ENCODE measurements around the gene CAMSAP1. TPM values are rescaled to one million over a fixed set of nuclear protein-coding genes. Genes with fewer than 3 reads are reported as not detected.

The CAMSAP1 gene
- total and polyA plus RNA-seq, 2 donors (not counting 1 experiment from before 2014, with no cell fraction given), result 5.0 to 18.8 TPM

GRCh38 chr9:135902655-135903357 is 4.5 kb downstream of the CAMSAP1 start:
- Histone ChIP-seq H3K4me3 (replicated peaks in 1 of 4; ENCODE audit: control extremely low read depth in 1 of 4, insufficient read depth in 1 of 4, low read depth in 3 of 4, low read length in 4 of 4) (no peak overlapping the region), H4K20me1 (ENCODE audit: control insufficient read depth, extremely low read depth, insufficient read depth, low read length) (peaks cover 2% of the 10 kb centered on the region), H3K9ac (ENCODE audit: insufficient read depth, low read length) (no peak overlapping the region), H3K27me3 (ENCODE audit: control insufficient read depth, insufficient read depth, low read length) (no peaks in the 10 kb centered on the region), H3K27ac (ENCODE audit: insufficient read depth, low read length) (no peak overlapping the region), H3K9me3 (ENCODE audit: control insufficient read depth, insufficient read depth, low read depth, low read length) (no peaks in the 10 kb centered on the region), H3K4me1 (ENCODE audit: control insufficient read depth, extremely low read depth, insufficient read depth, low read length) (peaks cover 5% of the 10 kb centered on the region), H3K79me2 (ENCODE audit: control insufficient read depth, insufficient read depth, low read length) (peaks cover 64% of the 10 kb centered on the region), H2AFZ (ENCODE audit: low read length) (no peak overlapping the region), H3K4me2 (ENCODE audit: extremely low read depth, insufficient read depth, low read length) (no peak overlapping the region), H3K36me3 (ENCODE audit: control insufficient read depth, insufficient read depth, low read length) (no peaks in the 10 kb centered on the region)
- DNase-seq (ENCODE audit: low read depth in 2 of 2), result no peak
- TF ChIP-seq, protein P1, sequence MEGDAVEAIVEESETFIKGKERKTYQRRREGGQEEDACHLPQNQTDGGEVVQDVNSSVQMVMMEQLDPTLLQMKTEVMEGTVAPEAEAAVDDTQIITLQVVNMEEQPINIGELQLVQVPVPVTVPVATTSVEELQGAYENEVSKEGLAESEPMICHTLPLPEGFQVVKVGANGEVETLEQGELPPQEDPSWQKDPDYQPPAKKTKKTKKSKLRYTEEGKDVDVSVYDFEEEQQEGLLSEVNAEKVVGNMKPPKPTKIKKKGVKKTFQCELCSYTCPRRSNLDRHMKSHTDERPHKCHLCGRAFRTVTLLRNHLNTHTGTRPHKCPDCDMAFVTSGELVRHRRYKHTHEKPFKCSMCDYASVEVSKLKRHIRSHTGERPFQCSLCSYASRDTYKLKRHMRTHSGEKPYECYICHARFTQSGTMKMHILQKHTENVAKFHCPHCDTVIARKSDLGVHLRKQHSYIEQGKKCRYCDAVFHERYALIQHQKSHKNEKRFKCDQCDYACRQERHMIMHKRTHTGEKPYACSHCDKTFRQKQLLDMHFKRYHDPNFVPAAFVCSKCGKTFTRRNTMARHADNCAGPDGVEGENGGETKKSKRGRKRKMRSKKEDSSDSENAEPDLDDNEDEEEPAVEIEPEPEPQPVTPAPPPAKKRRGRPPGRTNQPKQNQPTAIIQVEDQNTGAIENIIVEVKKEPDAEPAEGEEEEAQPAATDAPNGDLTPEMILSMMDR (conservative IDR thresholded peaks at IDR 0.05 in 1 of 2, IDR thresholded peaks at IDR 0.05 in 1 of 2; ENCODE audit: low read depth in 1 of 2, low read length in 2 of 2), result no peak
- no peak for TF ChIP-seq EZH2 (IDR thresholded peaks at IDR 0.05; ENCODE audit: low read length, missing control alignments)

DNA sequence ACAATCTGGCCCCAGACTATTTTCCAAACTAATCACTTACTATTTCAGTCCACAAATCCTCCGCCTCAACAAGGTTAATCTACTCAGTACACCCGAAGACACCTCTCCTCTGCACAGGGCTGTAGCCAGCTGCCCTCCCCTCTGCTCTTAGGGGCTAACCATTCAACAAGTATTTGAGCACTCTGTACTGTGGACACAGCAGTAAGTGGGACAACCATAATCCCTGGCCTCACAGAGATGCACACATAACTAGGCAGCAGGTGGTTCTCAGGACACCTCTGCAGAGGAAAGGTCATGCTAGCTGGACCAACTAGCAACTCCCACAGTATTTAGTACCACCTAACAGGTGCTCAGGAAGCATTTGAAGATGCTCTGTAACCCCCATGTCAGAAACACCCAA is 5.5 kb downstream of the CAMSAP1 start:
- Histone ChIP-seq H3K27me3 (ENCODE audit: control insufficient read depth, insufficient read depth, low read length) (no peaks in the 10 kb centered on the region), H3K79me2 (ENCODE audit: control insufficient read depth, insufficient read depth, low read length) (peaks cover 73% of the 10 kb centered on the region), H4K20me1 (ENCODE audit: control insufficient read depth, extremely low read depth, insufficient read depth, low read length) (peaks cover 2% of the 10 kb centered on the region), H3K9ac (ENCODE audit: insufficient read depth, low read length) (no peak overlapping the region), H3K4me1 (ENCODE audit: control insufficient read depth, extremely low read depth, insufficient read depth, low read length) (peaks cover 5% of the 10 kb centered on the region), H3K4me3 (replicated peaks in 1 of 4; ENCODE audit: control extremely low read depth in 1 of 4, insufficient read depth in 1 of 4, low read depth in 3 of 4, low read length in 4 of 4) (no peak overlapping the region), H3K27ac (ENCODE audit: insufficient read depth, low read length) (no peak overlapping the region), H3K36me3 (ENCODE audit: control insufficient read depth, insufficient read depth, low read length) (no peaks in the 10 kb centered on the region), H3K4me2 (ENCODE audit: extremely low read depth, insufficient read depth, low read length) (no peak overlapping the region), H3K9me3 (ENCODE audit: control insufficient read depth, insufficient read depth, low read depth, low read length) (no peaks in the 10 kb centered on the region), H2AFZ (ENCODE audit: low read length) (no peak overlapping the region)
- DNase-seq (ENCODE audit: low read depth in 2 of 2), result no peak
- TF ChIP-seq, protein P1 (conservative IDR thresholded peaks at IDR 0.05 in 1 of 2, IDR thresholded peaks at IDR 0.05 in 1 of 2; ENCODE audit: low read depth in 1 of 2, low read length in 2 of 2), result no peak
- TF ChIP-seq EZH2 (IDR thresholded peaks at IDR 0.05; ENCODE audit: low read length, missing control alignments), result no peak

- H3K27me3 ChIP-seq (ENCODE audit: control insufficient read depth, insufficient read depth, low read length), result no peaks in the 10 kb centered on the region
- no peak overlapping the region for H3K4me3 ChIP-seq (replicated peaks in 1 of 4; ENCODE audit: control extremely low read depth in 1 of 4, insufficient read depth in 1 of 4, low read depth in 3 of 4, low read length in 4 of 4)
- H3K79me2 ChIP-seq (ENCODE audit: control insufficient read depth, insufficient read depth, low read length), result peaks cover 76% of the 10 kb centered on the region
- TF ChIP-seq, protein P1 (conservative IDR thresholded peaks at IDR 0.05 in 1 of 2, IDR thresholded peaks at IDR 0.05 in 1 of 2; ENCODE audit: low read depth in 1 of 2, low read length in 2 of 2), result no peak
- no peak for TF ChIP-seq EZH2 (IDR thresholded peaks at IDR 0.05; ENCODE audit: low read length, missing control alignments)
- no peaks in the 10 kb centered on the region for H3K9me3 ChIP-seq (ENCODE audit: control insufficient read depth, insufficient read depth, low read depth, low read length)
- H4K20me1 ChIP-seq (ENCODE audit: control insufficient read depth, extremely low read depth, insufficient read depth, low read length), result peaks cover 2% of the 10 kb centered on the region
- H3K4me1 ChIP-seq (ENCODE audit: control insufficient read depth, extremely low read depth, insufficient read depth, low read length), result peaks cover 5% of the 10 kb centered on the region
- no peak for DNase-seq (ENCODE audit: low read depth in 2 of 2)
- no peak overlapping the region for H2AFZ ChIP-seq (ENCODE audit: low read length)
- H3K4me2 ChIP-seq (ENCODE audit: extremely low read depth, insufficient read depth, low read length), result no peak overlapping the region
- H3K27ac ChIP-seq (ENCODE audit: insufficient read depth, low read length), result no peak overlapping the region
- no peak overlapping the region for H3K9ac ChIP-seq (ENCODE audit: insufficient read depth, low read length)
- no peaks in the 10 kb centered on the region for H3K36me3 ChIP-seq (ENCODE audit: control insufficient read depth, insufficient read depth, low read length)
These were observed 6.2 kb downstream of the CAMSAP1 start for GRCh38 chr9:135901031-135901758.
